Measurements from ENCODE around the gene UST.

DNA sequence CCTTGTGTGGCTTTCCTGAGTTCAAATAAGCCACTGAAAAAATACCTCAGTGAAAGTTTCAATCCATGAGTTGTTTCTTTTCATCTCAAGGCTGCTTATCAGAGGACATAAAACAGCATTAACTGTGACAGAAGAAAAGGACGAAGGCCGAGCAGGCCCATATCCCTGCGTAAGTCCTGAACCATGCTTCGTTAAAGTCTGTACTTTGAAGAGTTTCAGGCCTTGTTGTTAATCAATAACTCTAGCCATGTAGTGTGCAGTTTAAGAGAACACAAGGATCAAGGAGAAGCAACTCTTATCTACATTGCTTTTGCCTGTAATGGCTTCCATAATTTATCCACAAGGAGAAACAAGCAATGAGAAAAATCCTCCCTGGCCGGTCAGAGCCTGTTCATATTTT is 165.4 kb downstream of the UST start:
- TF ChIP-seq EZH2 (IDR thresholded peaks at IDR 0.05; ENCODE audit: borderline replicate concordance, insufficient read depth, low read length, poor library complexity, severe bottlenecking) (no peak), POLR2AphosphoS5 (IDR thresholded peaks at IDR 0.05) (no peak), EP300 (conservative IDR thresholded peaks at IDR 0.05; ENCODE audit: poor library complexity, severe bottlenecking) (no peak), MXI1 (conservative IDR thresholded peaks at IDR 0.05; ENCODE audit: poor library complexity, severe bottlenecking) (no peak), TAF1 (IDR thresholded peaks at IDR 0.05; ENCODE audit: low read depth) (no peak)
- TF ChIP-seq, protein P1, sequence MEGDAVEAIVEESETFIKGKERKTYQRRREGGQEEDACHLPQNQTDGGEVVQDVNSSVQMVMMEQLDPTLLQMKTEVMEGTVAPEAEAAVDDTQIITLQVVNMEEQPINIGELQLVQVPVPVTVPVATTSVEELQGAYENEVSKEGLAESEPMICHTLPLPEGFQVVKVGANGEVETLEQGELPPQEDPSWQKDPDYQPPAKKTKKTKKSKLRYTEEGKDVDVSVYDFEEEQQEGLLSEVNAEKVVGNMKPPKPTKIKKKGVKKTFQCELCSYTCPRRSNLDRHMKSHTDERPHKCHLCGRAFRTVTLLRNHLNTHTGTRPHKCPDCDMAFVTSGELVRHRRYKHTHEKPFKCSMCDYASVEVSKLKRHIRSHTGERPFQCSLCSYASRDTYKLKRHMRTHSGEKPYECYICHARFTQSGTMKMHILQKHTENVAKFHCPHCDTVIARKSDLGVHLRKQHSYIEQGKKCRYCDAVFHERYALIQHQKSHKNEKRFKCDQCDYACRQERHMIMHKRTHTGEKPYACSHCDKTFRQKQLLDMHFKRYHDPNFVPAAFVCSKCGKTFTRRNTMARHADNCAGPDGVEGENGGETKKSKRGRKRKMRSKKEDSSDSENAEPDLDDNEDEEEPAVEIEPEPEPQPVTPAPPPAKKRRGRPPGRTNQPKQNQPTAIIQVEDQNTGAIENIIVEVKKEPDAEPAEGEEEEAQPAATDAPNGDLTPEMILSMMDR (IDR thresholded peaks at IDR 0.05; ENCODE audit: poor library complexity, severe bottlenecking), result no peak
- TF ChIP-seq, protein P2, sequence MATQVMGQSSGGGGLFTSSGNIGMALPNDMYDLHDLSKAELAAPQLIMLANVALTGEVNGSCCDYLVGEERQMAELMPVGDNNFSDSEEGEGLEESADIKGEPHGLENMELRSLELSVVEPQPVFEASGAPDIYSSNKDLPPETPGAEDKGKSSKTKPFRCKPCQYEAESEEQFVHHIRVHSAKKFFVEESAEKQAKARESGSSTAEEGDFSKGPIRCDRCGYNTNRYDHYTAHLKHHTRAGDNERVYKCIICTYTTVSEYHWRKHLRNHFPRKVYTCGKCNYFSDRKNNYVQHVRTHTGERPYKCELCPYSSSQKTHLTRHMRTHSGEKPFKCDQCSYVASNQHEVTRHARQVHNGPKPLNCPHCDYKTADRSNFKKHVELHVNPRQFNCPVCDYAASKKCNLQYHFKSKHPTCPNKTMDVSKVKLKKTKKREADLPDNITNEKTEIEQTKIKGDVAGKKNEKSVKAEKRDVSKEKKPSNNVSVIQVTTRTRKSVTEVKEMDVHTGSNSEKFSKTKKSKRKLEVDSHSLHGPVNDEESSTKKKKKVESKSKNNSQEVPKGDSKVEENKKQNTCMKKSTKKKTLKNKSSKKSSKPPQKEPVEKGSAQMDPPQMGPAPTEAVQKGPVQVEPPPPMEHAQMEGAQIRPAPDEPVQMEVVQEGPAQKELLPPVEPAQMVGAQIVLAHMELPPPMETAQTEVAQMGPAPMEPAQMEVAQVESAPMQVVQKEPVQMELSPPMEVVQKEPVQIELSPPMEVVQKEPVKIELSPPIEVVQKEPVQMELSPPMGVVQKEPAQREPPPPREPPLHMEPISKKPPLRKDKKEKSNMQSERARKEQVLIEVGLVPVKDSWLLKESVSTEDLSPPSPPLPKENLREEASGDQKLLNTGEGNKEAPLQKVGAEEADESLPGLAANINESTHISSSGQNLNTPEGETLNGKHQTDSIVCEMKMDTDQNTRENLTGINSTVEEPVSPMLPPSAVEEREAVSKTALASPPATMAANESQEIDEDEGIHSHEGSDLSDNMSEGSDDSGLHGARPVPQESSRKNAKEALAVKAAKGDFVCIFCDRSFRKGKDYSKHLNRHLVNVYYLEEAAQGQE (IDR thresholded peaks at IDR 0.05; ENCODE audit: borderline replicate concordance), result no peak
